Tibial nerve (tissue), 4 donors: Measurements from ENCODE around the gene CCDC152.

Experiments used
- CTCF ChIP-seq, 5 experiments: fragments of 200-600 bp in 3 of 5; fragments of 450-650 bp in 2 of 5; sonication (generic) in 3 of 5; IDR thresholded peaks; one replicate each; pipeline ENCODE4 v1.5.1; 2016 to 2019; ENCODE audit warnings: antibody characterized with exemption in 5 of 5, mild to moderate bottlenecking in 3 of 5, moderate library complexity in 2 of 5
- EP300 ChIP-seq, 2 donors: sonication (generic); formaldehyde crosslinking; IDR thresholded peaks; one replicate each; pipeline ENCODE4 v1.6.1; 2017; ENCODE audit warnings: antibody characterized with exemption in 2 of 2, mild to moderate bottlenecking in 1 of 2
- POLR2A ChIP-seq, 2 donors: fragments of 450-650 bp; IDR thresholded peaks; one replicate each; pipeline ENCODE4 v1.6.1; 2017; ENCODE audit warnings: antibody characterized with exemption in 2 of 2, mild to moderate bottlenecking in 2 of 2, moderate library complexity in 2 of 2

- TF ChIP-seq POLR2A (IDR thresholded peaks at IDR 0.05): no peak
- TF ChIP-seq CTCF (IDR thresholded peaks at IDR 0.05): no peak
- no peak for TF ChIP-seq EP300 (IDR thresholded peaks at IDR 0.05)
Measured at GRCh38 chr5:42830924-42831323, 74.3 kb downstream of the CCDC152 start.
